ENCODE measurements around the gene RETN.

Gene RETN

DNA sequence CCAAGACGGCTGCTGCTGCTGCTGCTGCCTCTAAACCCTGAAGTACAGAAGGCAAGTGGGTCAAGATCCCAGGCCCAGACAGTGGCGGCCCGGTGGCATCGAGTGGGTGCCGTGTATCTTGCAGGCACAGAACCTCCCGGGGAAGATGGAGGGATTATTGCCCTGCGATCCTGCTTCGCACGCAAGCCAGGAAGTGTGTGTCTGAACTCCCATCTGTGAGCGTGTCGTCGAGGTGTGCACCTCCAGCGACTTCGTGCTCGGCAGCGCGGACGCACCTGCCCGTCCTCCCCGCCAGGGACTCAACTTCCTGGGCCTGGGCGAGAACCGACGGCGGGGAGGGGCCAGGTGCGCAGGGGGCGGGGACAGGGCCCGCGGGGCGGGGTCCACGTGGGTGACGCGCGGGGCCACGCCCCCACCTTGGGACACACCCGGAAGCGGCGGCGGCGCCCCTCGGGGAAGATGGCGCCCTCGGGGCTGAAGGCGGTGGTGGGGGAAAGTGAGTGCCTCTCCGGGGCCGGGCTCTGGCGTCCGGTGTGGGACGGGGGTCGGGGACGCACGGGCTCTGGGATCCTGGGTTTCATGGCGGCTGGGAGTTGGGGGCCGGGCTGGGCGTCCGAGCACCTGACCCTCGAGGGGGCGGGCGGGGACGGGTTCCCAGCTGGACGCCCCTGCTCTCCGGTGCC, 32.0 kb upstream of the RETN start, which contains the start of gene STXBP2:
Gene STXBP2 (plus strand): TSS at position 420 of the 683 bp plus-strand sequence. CDS start 40 bp downstream, at position 460.
- Histone ChIP-seq H3K79me2 (ENCODE audit: low read length) (peaks cover 19% of the 10 kb centered on the region), H3K27ac (ENCODE audit: low read length) (no peak within 1 kb of the TSS), H3K9me2 (replicated peaks; ENCODE audit: insufficient read depth, low read length) (no peaks in the 10 kb centered on the region), H3K4me2 (ENCODE audit: low read depth, low read length) (peak within 1 kb of the TSS; percentile 91), H3K4me3 (ENCODE audit: low read length) (peak within 1 kb of the TSS; percentile 90), H2AFZ (ENCODE audit: low read length) (peak within 1 kb of the TSS; percentile 88), H3K27me3 (replicated peaks; ENCODE audit: insufficient read depth, low read length) (no peaks in the 10 kb centered on the region), H4K20me1 (ENCODE audit: insufficient read depth, low read length) (no peaks in the 10 kb centered on the region), H3K9me3 (replicated peaks; ENCODE audit: insufficient read depth, low read length) (no peaks in the 10 kb centered on the region), H3K9ac (ENCODE audit: low read length) (peak within 1 kb of the TSS; percentile 85), H3F3A (ENCODE audit: insufficient read depth, low read length) (no peaks in the 10 kb centered on the region), H3K4me1 (ENCODE audit: low read length) (peaks cover 3% of the 10 kb centered on the region), H3K36me3 (replicated peaks; ENCODE audit: insufficient read depth, low read length) (no peaks in the 10 kb centered on the region)
- DNase-seq: peak; percentile 90
- TF ChIP-seq EZH2phosphoT487 (IDR thresholded peaks at IDR 0.05; ENCODE audit: low read length) (no peak), CTCF (IDR thresholded peaks at IDR 0.05; ENCODE audit: low read length) (peak; percentile 15; the same call in 1 of the 2 replicates)

DNA sequence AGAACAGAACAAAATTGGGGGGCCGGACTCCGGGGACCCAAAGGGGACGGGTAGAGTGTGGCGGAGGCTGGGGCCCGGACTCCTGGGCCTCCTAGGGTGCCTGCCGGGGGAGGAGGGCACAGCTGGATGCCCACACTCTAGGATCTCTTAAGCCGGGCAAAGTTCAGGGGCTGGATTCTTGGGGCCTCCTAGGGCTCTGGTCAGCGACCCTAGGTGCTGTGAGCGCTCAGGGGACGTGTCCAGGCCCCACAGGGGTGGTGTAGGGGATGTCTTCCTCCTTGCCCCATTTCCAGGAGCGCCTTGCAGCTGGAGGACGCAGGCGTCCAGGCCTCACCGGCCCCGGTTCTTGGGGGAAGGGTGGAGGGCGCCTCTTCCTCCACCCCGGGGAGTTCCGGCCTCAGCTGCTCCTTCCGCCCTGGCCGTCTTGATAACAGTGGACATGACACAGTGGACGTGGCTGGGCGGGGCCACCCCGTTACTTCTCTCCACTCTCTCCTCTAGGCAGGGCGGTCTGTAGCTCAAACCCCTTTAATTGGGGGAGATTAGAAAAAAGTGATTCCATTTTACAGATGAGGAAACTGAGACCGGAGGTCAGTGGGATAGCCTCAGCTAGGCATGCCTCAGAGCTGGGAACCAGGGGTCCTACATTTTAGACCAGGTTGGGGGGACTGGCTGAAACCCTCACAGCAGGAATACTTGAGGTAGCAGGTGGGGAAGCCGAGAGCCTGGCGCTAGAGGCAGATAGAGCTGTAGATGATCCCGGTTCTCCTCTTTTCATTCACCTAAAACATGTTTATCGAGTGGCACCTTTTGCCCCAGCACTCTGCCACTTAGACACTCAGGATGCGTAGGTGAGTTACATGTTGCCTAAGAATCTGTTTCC, 31.2 kb upstream of the RETN start:
- H3K27ac ChIP-seq (ENCODE audit: low read length): no peak overlapping the region
- H3K79me2 ChIP-seq (ENCODE audit: low read length): peaks cover 19% of the 10 kb centered on the region
- H3K36me3 ChIP-seq (replicated peaks; ENCODE audit: insufficient read depth, low read length): no peaks in the 10 kb centered on the region
- H4K20me1 ChIP-seq (ENCODE audit: insufficient read depth, low read length): no peaks in the 10 kb centered on the region
- peak overlapping the region; percentile 85 for H3K9ac ChIP-seq (ENCODE audit: low read length)
- H3F3A ChIP-seq (ENCODE audit: insufficient read depth, low read length): no peaks in the 10 kb centered on the region
- peak overlapping the region; percentile 90 for H3K4me3 ChIP-seq (ENCODE audit: low read length)
- no peaks in the 10 kb centered on the region for H3K9me2 ChIP-seq (replicated peaks; ENCODE audit: insufficient read depth, low read length)
- no peaks in the 10 kb centered on the region for H3K9me3 ChIP-seq (replicated peaks; ENCODE audit: insufficient read depth, low read length)
- no peaks in the 10 kb centered on the region for H3K27me3 ChIP-seq (replicated peaks; ENCODE audit: insufficient read depth, low read length)
- H3K4me2 ChIP-seq (ENCODE audit: low read depth, low read length): peak overlapping the region; percentile 91
- H2AFZ ChIP-seq (ENCODE audit: low read length): peak overlapping the region; percentile 88
- no peak for TF ChIP-seq EZH2phosphoT487 (IDR thresholded peaks at IDR 0.05; ENCODE audit: low read length)
- no peak for TF ChIP-seq EZH2 (optimal IDR thresholded peaks at IDR 0.05; ENCODE audit: low read depth, low read length)
- no peak for TF ChIP-seq CTCF (IDR thresholded peaks at IDR 0.05; ENCODE audit: low read length)
- H3K4me1 ChIP-seq (ENCODE audit: low read length): peaks cover 3% of the 10 kb centered on the region
- DNase-seq: no peak

- Histone ChIP-seq H3K27ac (ENCODE audit: low read length) (no peak overlapping the region), H3K4me3 (ENCODE audit: low read length) (no peak overlapping the region), H3K4me1 (ENCODE audit: low read length) (peaks cover 3% of the 10 kb centered on the region), H3K9me3 (replicated peaks; ENCODE audit: insufficient read depth, low read length) (no peaks in the 10 kb centered on the region), H4K20me1 (ENCODE audit: insufficient read depth, low read length) (no peaks in the 10 kb centered on the region), H3K36me3 (replicated peaks; ENCODE audit: insufficient read depth, low read length) (no peaks in the 10 kb centered on the region), H2AFZ (ENCODE audit: low read length) (no peak overlapping the region), H3K4me2 (ENCODE audit: low read depth, low read length) (no peak overlapping the region), H3K79me2 (ENCODE audit: low read length) (peaks cover 19% of the 10 kb centered on the region), H3K9ac (ENCODE audit: low read length) (no peak overlapping the region), H3K9me2 (replicated peaks; ENCODE audit: insufficient read depth, low read length) (no peaks in the 10 kb centered on the region), H3F3A (ENCODE audit: insufficient read depth, low read length) (no peaks in the 10 kb centered on the region), H3K27me3 (replicated peaks; ENCODE audit: insufficient read depth, low read length) (no peaks in the 10 kb centered on the region)
- no peak for DNase-seq
- TF ChIP-seq EZH2 (optimal IDR thresholded peaks at IDR 0.05; ENCODE audit: low read depth, low read length) (no peak), CTCF (IDR thresholded peaks at IDR 0.05; ENCODE audit: low read length) (no peak), EZH2phosphoT487 (IDR thresholded peaks at IDR 0.05; ENCODE audit: low read length) (no peak)
These were observed 29.9 kb upstream of the RETN start for GRCh38 chr19:7638802-7639465.

Measured in MM.1S (cell line).